HG03378 (cell line): ENCODE data around the gene PCNX1.

Source experiments
- ATAC-seq: cut with Tn5 transposase; IDR thresholded peaks from one replicate; pipeline ENCODE4 v1.9.1; 2021; ENCODE audit warnings: mild to moderate bottlenecking, moderate library complexity; ENCODE audit not compliant: unreplicated experiment

The PCNX1 gene

DNA sequence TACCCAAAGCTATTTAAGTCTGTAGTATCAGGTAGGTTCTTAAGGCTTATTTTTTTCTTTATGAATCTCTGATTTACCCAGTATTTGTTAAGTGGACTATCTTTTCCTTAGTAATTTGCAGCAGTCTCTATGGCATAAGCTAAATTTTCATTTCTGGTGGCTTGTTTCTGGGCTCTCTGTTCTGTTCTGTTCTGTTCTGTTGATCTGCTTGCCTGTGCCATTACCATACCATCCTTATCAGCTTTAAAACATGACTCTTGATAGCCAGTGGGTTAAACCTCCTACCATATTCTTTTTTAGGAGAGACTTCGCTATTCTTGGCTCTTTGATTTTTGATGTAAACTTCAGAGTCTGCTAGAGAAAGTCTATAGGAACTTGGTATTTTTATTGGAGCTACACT is 46.8 kb downstream of the PCNX1 start:
- ATAC-seq = no peak

DNA sequence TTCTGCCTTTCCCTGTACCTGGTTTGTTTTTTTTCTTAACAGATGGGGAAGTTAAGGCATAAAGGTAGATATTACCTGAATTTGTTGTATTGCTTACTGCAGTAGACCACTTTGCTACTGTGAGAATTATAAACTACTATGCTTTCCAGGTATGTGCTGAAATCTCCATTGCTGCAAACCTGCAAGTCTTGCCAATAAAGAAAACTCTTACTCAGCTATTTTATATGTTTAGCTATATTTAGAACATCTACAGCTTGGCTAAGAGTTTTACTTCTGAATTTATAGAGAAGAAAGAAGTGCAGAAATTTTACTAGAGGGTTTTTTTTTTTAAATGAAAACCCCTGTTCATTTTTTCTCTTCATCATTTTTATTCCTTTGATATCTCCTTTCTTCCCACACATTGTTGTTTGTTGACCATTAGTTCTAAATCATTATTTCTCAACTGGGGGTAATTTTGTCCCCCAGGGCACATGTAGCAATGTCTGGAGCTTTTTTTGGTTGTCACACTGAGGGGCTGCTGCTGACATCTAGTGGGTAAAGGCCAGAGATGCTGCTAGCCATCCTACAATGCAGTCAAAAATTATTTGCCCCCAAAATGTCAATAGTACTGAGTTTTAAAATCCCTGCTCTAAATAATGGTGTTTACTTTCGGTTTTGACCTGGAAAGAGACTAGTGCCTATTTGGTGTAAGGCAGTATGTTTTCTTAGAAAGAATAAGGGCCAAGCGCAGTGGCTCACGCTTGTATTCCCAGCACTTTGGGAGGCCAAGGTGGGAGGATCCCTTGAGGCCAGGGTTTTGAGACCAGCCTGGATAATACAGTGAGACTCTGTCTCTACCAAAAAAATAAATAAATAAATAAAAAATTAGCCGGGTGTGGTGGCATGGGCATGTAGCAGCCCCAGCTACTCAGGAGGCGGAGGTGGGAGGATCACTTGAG is 48.6 kb downstream of the PCNX1 start:
- no peak for ATAC-seq

DNA sequence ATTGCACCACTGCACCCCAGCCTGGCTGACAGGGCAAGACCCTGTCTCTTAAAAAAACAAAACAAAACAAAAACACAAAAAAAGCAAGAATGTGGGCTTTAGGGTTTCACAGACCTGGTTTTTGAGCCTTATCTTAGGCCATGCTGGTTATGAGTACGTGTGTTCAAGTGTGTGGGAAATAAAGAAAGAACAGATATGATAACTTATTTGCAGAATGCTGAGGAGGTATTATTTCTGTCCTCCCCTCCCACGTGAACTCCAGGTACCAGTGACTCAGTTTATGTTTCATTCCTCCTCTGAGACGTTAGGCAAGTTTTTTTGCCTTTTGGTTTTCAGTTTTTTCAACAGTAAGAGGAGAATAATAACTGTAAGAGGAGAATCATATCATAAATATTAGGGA is 49.3 kb downstream of the PCNX1 start:
- ATAC-seq = no peak

DNA sequence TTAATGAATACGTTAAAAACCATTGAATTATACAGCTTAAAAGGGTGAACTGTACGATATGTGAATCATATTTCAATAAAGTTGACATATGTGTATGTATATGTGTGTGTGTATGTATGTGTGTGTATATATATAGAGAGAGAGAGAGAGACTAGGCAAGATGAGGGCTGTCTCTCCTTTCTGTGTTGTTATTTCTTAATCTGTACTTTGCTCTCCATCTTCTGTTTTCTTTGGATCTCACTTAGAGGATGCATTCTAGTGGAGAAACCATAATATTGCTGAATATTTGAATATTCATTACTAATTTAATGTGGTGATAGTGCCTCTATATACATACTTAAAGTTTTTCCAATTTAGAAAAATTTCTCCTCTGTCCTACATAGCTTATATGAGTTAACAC is 50.5 kb downstream of the PCNX1 start:
- no peak for ATAC-seq

DNA sequence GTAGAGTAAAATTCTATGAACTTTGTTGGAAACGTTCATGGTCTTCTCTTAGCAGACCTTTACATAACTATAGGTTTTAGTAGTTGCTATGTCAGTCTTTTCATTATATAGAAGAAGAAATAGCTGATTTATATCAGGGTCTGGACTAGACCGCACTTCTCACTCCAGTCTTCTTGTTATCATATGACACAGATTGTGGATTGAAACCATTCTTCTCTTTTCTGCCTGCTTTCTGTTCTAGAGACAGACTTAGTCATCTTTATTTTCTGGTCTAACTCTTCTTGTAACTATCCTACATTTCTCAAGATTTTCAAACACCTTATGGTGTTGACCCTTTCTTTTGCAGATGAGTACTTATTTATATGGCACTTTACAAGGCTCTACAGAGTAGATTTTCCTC is 55.7 kb downstream of the PCNX1 start:
- no peak for ATAC-seq

DNA sequence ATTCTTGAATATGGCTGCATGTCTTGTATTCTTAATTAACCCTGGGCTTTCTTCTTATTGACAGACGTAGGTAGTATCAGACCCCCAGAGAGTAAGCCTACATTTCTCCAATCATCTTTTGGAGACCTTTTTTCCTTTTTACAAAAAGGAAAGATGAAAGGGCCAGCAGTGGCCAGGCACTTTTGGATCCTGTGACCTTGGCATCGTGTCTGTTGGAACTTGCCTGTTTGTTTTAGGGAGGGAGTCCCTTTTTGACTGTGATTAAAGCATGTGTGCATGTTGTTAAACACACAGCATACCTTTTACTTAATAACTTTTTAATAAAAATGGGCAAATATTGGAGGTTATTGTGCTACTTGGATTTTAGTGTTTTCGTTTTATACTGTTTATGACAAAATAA is 57.2 kb downstream of the PCNX1 start:
- ATAC-seq = no peak

DNA sequence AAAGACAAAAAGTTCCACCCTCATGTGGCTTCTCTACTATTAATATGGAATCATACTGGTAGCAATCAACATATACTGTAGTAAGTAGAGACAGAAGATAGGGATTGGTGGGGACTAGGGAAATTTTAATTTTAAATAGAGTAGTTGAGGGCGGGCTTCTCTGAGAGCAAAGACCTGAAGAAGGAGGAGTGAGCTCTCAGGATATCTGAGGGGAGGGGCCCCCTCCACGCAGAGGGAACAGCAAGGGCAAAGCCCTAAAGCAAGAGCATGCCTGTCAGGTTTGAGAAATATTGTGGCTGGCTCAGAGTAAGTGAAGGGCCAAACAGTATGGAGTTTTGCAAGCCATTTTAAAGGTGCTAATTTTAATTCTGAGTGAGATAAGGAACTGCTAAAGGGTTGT is 64.3 kb downstream of the PCNX1 start:
- ATAC-seq = no peak

DNA sequence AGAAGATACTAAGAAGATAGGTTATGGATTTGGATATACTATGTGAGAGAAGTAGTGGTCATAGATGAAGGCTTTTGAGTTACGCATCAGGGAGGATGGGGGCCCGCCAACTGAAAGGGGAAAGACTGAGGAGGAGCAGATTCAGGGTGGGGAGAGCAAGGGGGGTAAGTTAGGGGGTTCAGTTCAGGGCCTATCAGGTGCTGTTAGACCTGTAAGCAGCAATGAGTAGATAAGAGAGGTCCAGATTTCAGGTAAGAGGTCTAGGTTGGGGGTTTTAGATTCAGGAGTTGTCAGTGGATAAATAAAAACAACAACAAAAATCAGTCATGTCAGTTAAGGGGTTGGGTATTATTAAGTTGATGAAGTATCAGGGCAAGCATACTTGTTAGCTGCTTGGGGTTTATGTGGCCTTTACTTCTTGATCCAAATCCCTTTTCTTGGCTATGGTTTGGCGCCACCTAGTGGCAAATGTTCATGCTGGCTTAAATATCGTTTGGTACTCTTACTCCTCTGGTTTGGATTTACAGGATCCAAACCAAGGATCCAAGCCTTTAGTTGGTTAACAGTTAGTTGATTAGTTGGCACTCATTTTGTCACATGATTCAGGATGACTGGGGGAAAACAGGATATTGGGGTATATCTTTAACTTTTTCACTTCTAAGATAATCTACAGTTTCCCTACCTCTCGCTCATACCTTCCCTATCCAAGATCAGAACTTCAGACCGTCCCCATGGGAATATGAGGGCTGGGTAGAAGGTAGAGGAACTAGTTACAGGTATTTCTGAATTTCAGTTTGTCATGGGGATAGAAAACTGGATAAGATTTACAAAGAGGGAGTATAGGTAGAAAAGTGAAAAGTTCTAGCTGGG is 65.1 kb downstream of the PCNX1 start:
- ATAC-seq = no peak

DNA sequence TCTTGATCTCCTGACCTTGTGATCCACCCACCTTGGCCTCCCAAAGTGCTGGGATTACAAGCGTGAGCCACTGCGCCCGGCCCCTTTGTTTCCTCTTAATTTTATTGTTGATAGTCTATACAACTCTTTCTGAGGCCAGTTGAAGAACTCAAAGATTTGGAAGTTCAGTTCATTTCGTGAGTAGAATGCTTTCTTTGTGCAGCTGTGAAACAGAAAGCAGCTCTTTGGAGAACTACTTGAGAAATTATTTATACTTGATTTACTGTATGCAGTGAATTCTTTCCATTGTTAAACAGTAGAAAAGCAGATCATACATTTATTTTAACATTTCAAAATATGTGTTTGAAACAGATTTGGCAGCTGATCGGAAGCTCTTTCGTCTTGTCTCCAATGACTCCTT is 69.3 kb downstream of the PCNX1 start:
- ATAC-seq = no peak

DNA sequence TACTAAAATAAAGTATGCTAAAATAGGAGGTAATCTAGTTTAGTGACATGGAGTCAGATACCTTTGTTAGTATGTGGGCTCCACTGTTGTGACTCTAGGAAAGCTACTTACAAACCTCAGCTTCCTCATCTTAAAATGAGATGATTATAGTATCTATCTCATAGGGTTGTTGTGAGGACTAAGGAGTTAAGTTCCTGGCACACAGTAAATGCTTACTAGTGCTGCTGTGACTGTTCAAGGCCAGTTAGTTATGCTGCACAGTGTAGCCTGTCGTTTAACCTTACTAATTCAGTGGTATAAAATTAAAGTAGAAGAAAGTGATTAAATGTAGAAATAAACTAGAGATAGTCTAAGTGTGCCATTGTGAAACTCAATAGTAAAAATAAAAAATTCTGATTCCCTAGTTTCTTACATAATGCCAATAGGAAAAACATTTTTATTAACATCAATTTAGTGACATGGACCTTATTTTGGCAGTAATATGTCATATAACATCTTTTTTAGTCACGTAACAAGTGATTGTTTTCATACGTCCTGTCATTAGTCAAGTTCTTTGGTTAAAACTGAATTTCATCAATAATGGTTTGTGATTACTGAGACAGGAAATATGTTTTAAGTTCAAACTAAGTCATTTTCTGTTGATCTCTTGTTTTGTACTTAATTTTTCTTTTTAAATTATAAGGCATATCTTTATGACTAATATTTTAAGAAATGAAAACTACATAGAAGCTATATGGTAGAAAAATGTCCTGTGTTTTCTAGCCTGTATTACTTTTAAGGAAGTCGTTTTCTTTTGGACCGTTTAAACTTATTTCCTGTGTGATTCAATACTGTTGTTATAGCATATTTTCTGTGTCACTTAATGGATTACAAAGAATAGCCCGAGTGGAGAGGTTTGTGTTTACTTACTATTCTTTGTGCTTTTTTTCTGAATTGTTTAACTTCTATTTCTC is 74.0 kb downstream of the PCNX1 start:
- ATAC-seq = no peak

DNA sequence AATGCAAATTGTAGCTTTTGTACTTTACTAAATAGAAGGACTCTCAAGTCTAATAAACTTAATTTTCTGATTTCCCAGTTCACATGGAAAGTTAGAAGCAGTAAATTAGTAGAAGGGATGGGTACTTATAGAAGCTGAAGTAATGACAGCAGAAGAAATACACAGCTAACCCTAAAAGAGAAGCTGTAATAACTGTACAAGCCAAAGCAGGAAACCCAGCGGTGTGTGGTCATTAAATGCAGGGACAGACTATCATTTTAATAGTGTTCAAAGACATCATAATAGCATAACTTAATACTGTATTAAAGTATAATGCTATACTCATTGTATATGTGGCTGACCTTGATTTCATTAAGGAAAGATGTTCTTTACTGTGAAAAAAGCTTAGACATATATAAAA is 74.9 kb downstream of the PCNX1 start:
- ATAC-seq = no peak

DNA sequence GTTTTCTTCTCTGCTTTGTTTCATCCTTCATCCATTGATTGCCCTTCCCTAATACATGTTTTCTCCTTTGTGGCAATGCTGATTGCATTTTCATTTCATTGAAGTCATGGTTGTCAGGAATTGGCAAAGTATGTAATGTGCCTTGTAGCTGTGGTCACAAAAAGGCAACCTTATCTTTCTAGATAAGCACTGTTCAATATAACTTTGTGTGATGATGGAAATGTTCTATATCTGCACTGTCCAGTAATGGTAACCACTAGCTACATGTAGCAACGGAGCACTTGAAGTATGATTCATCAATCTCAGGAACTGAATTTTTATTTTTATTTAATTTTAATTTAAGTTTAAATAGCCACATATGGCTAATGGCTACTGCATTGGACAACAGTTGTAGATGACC is 79.8 kb downstream of the PCNX1 start:
- ATAC-seq = no peak

DNA sequence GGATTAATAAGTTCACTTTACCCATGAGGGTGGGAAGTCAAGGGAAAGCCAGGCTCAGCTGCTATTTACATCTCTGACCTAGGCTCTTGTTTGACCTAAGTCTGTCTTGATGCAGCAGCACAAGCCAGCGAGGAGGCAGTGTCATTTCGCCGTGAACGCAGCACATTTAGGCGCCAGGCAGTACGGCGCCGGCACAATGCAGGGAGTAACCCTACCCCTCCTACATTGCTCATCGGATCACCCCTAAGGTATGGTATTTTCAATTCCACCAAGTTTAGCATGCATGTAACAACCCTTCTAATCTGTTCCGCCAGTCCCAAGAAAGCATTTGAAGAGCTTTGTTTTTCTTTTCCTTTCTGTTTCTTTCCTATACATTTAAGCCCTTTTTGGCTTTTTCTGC is 81.2 kb downstream of the PCNX1 start:
- no peak for ATAC-seq

DNA sequence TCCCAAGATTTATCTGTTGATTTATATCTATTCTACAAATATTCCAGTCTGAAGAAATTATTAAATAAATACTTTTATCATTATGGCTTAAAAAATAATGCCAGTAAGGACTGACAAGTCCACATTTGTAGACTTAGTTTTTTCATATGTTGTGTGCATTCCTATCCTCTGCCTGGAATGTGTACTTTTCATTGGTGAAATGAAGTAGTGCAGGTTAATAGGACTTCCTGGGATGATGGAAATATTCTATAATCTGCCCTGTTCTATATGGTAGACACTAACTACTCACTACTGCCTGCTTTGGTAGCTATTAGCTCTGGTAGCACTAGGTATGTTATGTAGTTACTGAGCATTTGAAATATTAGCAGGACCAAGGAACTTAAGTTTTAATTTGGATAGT is 86.7 kb downstream of the PCNX1 start:
- no peak for ATAC-seq

DNA sequence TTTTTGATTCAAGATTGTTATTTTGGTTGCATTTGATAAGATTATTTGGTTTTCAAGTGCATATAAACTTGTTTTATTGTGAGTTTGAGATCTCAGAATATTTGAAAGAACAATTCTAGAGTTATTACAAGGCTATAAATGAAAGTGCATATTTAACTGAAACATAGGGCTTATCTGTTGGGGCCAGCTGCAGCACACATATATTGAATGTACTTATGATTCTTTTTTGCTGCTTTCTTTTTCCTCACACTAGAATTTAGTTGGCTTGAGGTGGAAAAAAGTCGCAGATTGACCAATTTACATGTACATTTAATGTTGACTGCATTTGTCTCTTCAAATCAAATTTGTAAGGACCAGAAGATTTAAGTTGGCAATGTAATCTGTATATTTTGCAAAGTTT is 88.0 kb downstream of the PCNX1 start:
- ATAC-seq = no peak

DNA sequence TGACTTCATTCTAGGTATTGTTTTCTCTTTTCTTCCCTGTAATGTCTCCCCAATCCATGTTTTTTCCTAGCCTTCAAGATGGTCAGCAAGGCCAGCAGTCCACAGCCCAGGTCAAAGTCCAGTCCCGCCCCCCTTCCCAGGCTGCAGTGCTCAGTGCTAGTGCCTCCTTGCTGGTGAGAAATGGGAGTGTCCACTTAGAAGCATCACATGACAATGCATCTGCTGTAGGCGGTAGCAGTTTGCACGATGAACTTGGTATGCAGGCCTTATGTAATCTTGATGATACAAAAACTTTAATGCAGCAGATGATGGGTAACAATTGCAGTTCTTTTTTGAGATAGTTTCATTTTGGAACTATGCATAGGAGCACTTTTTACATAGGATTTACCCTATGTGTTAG is 88.4 kb downstream of the PCNX1 start:
- no peak for ATAC-seq

DNA sequence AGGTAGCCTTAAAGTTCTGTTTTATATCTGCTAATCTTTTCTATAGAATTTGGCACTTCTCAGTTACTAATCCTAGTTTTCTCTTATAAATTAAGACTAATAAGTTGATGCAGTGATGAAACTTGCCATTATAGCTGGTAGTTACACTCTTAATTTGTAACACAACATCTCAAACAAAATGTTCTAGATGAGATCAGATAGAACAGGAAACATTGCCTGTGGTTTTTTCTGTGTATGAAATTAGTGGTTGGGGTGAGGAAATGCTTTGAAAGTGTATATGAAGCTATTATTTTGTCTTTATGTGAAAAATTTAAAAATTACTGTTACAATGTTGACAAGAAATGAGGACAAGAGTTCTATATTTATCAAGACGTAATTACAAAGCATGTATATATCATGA is 91.9 kb downstream of the PCNX1 start:
- no peak for ATAC-seq

DNA sequence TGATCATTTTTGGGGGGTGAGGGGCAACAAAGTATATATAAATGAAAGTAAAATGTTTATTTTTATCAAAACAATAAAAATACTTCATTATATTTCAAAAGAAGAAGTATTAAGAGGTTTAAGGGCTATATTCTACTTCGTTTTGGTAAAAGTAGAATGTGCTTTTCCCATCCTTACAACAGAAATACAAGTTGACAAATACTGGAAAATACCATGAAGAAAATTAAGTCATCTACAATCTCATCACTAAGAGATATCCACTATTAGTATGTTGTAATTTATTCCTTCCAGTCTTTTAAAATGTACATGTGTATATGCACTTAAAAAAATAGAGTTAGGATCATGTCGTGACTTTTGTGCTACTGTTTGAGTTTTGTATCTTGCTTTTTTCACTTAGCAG is 92.8 kb downstream of the PCNX1 start:
- no peak for ATAC-seq

DNA sequence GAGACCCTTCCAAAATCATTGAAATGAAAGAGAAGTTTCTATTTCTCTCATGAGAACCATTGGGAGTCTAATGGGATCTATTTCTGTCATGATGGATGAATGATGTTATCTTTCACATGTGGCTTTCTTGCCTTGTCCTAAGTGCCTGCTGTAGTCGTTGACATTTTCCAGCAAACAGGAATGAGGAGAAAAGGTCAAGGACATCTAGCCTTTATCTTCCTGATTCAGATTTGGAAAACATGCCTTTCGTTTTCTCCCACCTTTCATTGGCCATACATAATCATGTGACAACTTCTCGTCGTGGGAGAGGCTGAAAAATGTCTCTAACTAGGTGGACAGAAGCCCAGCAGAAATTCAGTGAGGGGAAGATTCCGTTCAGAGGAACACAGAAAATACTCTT is 94.5 kb downstream of the PCNX1 start:
- ATAC-seq = no peak

DNA sequence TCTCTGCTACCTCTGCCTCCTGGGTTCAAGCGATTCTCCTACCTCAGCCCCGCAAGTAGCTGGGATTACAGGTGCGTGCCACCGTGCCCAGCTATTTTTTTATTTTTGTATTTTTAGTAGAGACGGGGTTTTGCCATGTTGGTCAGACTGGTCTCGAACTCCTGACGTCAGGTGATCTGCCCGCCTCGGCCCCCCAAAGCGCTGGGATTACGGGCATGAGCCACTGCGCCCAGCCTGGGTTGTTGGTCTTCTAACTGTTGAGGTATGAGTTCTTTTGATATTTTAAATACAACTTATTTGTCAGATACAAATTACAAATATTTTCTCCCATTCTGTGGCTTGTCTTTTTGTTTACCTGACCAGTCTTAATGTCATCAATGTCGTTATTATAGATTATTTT is 95.9 kb downstream of the PCNX1 start:
- ATAC-seq = no peak

DNA sequence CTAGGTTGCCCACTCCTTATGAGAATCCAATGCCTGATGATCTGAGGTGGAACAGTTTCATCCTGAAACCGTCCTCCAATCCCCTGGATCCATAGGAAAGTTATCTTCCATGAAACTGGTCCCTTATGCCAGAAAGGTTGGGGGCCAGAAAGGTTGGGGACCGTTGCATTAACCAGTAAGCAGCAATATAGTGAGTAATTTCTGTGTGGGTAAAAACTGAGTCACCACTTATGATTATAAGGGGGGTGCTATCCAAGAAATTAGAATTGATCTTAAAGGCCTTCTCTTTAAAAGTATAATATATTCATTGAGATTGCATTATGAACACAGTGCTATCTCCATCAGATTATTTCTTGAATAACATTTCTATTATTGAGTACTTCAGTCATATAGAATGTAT is 97.2 kb downstream of the PCNX1 start:
- no peak for ATAC-seq
